GM18858 (cell line): ENCODE results near the gene SH3PXD2A.

ENCODE experiments used
- ATAC-seq: cut with Tn5 transposase; IDR thresholded peaks from one replicate; pipeline ENCODE4 v1.9.1; 2021; ENCODE audit not compliant: unreplicated experiment

The SH3PXD2A gene

GRCh38 chr10:103692436-103692951 is 162.9 kb downstream of the SH3PXD2A start:
- ATAC-seq, result peak; percentile 44

- ATAC-seq, result peak; percentile 24
Measured at GRCh38 chr10:103691723-103692435, 163.5 kb downstream of the SH3PXD2A start.

- no peak for ATAC-seq
Measured at GRCh38 chr10:103691267-103691666, 164.1 kb downstream of the SH3PXD2A start.

DNA sequence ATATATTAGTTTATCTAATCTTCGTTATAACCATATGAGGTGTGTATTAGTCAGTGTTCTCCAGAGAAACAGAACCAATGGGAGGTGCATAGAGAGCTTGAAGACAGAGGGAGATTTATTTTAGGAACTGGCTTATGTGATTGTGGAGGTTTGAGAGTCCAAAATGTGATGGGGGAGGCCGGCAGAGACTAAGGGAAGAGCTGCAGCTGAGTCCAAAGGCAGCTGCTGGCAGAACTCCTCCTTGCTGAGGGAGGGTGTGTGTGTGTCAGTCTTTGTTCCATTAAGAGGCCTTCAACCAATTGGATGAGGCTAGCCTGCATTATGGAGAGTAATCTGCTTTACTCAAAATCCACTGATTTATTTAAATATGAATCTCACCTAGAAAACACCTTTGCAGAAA is 165.1 kb downstream of the SH3PXD2A start:
- ATAC-seq, result no peak

- ATAC-seq, result no peak
Measured at GRCh38 chr10:103688491-103688890, 166.9 kb downstream of the SH3PXD2A start.

- no peak for ATAC-seq
Measured at GRCh38 chr10:103687718-103688117, 167.7 kb downstream of the SH3PXD2A start.

- ATAC-seq, result no peak
Measured at GRCh38 chr10:103687172-103687571, 168.2 kb downstream of the SH3PXD2A start.

- ATAC-seq, result no peak
Measured at GRCh38 chr10:103685880-103686669, 169.3 kb downstream of the SH3PXD2A start.

GRCh38 chr10:103683851-103684250 is 171.5 kb downstream of the SH3PXD2A start:
- no peak for ATAC-seq

DNA sequence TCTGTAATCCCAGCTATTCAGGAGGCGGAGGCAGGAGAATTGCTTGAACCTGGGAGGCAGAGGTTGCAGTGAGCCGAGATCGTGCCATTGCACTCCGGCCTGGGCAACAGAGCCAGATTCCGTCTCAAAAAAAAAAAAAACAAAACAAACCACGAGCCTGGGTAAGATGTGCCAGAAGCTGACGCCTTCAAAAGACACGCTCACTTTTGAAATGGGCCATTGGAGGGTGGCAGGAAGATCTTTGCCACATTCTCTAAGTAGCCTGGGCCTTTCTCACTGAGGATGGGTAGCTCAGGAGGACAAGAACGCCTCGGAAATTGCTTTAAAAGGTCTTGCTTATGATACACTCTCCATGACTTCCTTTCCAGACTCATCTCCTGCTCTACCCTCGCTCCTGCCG is 172.7 kb downstream of the SH3PXD2A start:
- no peak for ATAC-seq

DNA sequence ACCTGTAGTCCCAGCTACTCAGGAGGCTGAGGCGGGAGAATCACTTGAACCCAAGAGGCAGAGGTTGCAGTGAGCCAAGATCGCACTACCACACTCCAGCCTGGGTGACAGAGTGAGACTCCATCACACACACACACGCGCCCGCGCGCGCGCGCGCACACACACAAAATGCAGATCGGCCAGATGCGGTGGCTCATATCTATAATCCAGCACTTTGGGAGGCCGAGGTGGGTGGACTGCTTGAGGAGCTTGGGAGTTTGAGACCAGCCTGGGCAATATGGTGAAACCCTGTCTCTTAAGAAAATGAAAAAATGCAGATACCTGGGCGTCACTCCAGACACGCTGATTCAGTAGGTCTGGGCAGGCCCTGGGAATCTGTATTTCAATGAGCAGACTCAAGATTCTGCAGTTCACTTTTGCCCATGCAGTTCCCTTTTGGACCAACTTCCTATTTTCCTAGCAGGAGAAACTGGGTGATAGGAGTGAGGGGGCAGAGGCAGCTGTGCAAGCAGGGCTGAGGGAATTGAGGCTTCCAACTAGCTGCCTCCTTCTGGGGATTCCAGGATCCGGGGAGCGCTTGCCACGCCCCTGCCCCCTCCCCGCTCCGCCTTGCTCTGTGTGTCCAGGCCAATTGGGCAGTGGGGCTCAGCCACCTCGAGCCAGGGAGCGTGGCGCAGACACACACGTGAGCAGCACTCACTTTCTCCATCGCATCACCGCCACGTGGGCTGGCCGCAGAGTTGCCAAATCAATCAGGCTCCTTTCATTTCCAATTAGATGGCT is 173.6 kb downstream of the SH3PXD2A start:
- no peak for ATAC-seq

- ATAC-seq, result no peak
Measured at GRCh38 chr10:103680869-103681236, 174.5 kb downstream of the SH3PXD2A start.

- peak; percentile 67 for ATAC-seq
Measured at GRCh38 chr10:103679096-103679790, 176.1 kb downstream of the SH3PXD2A start.

GRCh38 chr10:103678178-103678526 is 177.2 kb downstream of the SH3PXD2A start:
- ATAC-seq, result peak; percentile 90

GRCh38 chr10:103677486-103678177 is 177.7 kb downstream of the SH3PXD2A start:
- no peak for ATAC-seq

- ATAC-seq, result no peak
Measured at GRCh38 chr10:103676851-103677417, 178.4 kb downstream of the SH3PXD2A start.

DNA sequence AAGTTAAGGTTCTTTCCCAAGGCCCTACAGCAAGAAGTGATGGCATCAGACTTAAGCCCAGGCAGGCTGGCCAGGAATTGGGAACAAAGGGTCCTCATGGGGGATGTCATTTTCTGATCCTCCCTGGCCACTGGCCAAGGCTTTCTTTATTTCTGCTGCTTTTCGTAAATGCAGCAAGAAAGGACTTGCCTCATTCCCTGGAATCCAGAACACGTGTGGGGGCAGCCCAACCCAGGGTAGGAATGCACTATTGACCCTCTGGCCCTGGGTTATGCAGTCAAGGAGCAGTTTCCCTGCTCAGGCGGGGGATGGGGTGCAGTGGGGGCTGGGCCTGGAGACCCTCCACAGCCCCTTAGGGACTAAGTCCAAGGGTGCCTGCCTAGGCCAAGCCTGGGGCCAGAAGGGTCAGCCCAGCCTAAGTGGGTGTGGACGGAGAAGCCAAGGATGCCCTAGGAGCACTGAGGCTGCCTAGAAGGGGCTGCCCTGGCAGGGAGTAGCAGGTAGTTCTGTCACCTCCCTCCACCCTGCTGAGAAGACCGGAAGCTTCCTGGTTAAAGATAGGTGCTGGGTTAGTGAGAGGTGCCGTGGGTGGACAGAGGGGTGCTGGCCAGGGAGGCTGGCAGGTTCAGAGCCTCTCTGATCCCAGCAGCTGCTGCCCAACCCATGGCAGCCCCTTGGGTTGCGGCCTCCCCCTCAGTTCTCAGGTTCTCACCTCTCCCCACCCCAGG is 179.2 kb downstream of the SH3PXD2A start:
- no peak for ATAC-seq

- no peak for ATAC-seq
Measured at GRCh38 chr10:103673606-103674005, 181.8 kb downstream of the SH3PXD2A start.

DNA sequence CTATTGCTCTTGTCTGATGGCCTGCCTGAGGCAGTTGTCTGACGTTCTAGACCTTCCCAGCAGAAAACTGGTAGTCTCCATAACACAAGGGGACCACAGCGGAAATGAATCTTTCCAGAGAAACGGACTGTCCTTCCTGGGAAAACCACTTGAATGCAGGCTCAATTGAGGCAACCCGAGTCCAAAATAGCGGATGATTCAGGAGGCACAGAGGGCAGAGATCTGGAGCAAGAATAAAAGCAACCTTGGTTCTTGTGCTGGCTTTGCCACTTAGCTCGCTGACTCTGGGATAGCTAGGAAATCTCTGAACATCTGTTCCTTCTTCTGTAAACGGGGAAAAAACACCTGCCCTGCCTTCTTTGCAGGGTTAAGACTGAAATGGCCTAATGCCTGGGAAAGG is 183.0 kb downstream of the SH3PXD2A start:
- ATAC-seq, result no peak
